Vagina (tissue), 2 donors: Measurements from ENCODE around the gene R3HDM4. TPM values are rescaled to one million over a fixed set of nuclear protein-coding genes. Genes with fewer than 3 reads are reported as not detected.
A peak's percentile ranks its signal among the peaks of the same experiment; 100 is the strongest.

Source experiments
- DNase-seq, 2 donors: peaks; one replicate each; pipeline ENCODE4 v3.0.0-alpha.2; 2017; ENCODE audit errors: extremely low spot score in 2 of 2
- H3K27ac ChIP-seq: fragments of 200-600 bp; sonication (generic); one replicate; pipeline ENCODE4 v1.5.1; 2019
- H3K27me3 ChIP-seq: fragments of 200-600 bp; sonication (generic); one replicate; pipeline ENCODE4 v1.5.1; 2019
- H3K36me3 ChIP-seq, 2 donors: fragments of 200-600 bp; sonication (generic); one replicate each; pipeline ENCODE4 v1.5.1; 2017 to 2019
- H3K4me1 ChIP-seq: fragments of 200-600 bp; sonication (generic); one replicate; pipeline ENCODE4 v1.5.1; 2019
- H3K4me3 ChIP-seq, 2 donors: fragments of 200-600 bp; sonication (generic); 1 replicate in 1 of 2; 2 replicates in 1 of 2; pipeline ENCODE4 v1.5.1; 2016 to 2019
- H3K9me3 ChIP-seq: fragments of 200-600 bp; sonication (generic); one replicate; pipeline ENCODE4 v1.5.1; 2019
- CTCF ChIP-seq, 3 experiments: fragments of 450-650 bp in 2 of 3; fragments of 200-600 bp in 1 of 3; sonication (generic) in 1 of 3; IDR thresholded peaks; one replicate each; pipeline ENCODE4 v1.5.1; 2017 to 2019; ENCODE audit warnings: antibody characterized with exemption in 3 of 3, mild to moderate bottlenecking in 2 of 3, moderate library complexity in 2 of 3
- POLR2A ChIP-seq, 2 donors: fragments of 450-650 bp; IDR thresholded peaks; one replicate each; pipeline ENCODE4 v1.6.1; 2017; ENCODE audit warnings: antibody characterized with exemption in 2 of 2, mild to moderate bottlenecking in 2 of 2, moderate library complexity in 2 of 2
- POLR2AphosphoS5 ChIP-seq, 2 donors: sonication (generic); formaldehyde crosslinking; IDR thresholded peaks; one replicate each; pipeline ENCODE4 v1.9.0; 2017; ENCODE audit warnings: antibody characterized with exemption in 2 of 2, mild to moderate bottlenecking in 2 of 2, low read depth in 1 of 2; ENCODE audit not compliant: insufficient read depth in 1 of 2
- intact Hi-C: fragments of 100-400 bp; cut with DNase I; formaldehyde crosslinking; loops from one replicate; pipeline ENCODE4 v1.15.1; 2023
- total RNA-seq: library from RNA; depleted of rRNA; stranded (reverse); fragments of >200 nt; gene quantifications from one replicate; pipeline ENCODE4 v1.2.3, GENCODE V29; 2016

The R3HDM4 gene
- total RNA-seq, 1 donor from 2014 or later = 41.3 TPM

- intact Hi-C loops = no loop called here
- no peaks in the 10 kb centered on the region for H3K9me3 ChIP-seq
- H3K36me3 ChIP-seq = no peaks in the 10 kb centered on the region
- no peak overlapping the region for H3K27ac ChIP-seq
- no peak overlapping the region for H3K4me3 ChIP-seq
- peaks cover 33% of the 10 kb centered on the region for H3K4me1 ChIP-seq
- DNase-seq = no peak
- no peaks in the 10 kb centered on the region for H3K27me3 ChIP-seq
- TF ChIP-seq CTCF (IDR thresholded peaks at IDR 0.05) (no peak), POLR2A (IDR thresholded peaks at IDR 0.05) (no peak), POLR2AphosphoS5 (IDR thresholded peaks at IDR 0.05; ENCODE audit: insufficient read depth in 1 of 2, low read depth in 1 of 2) (no peak)
Observed at GRCh38 chr19:945401-946252, 32.6 kb upstream of the R3HDM4 start.

- Histone ChIP-seq H3K27me3 (no peaks in the 10 kb centered on the region), H3K36me3 (no peaks in the 10 kb centered on the region), H3K27ac (no peak overlapping the region), H3K4me3 (peak overlapping the region in 1 of 2 donors; percentile 24), H3K4me1 (peaks cover 42% of the 10 kb centered on the region), H3K9me3 (no peaks in the 10 kb centered on the region)
- intact Hi-C loops = no loop called here
- no peak for TF ChIP-seq CTCF (IDR thresholded peaks at IDR 0.05)
- no peak for TF ChIP-seq POLR2AphosphoS5 (IDR thresholded peaks at IDR 0.05; ENCODE audit: insufficient read depth in 1 of 2, low read depth in 1 of 2)
- no peak for TF ChIP-seq POLR2A (IDR thresholded peaks at IDR 0.05)
- no peak for DNase-seq
Observed at GRCh38 chr19:944663-945241, 31.7 kb upstream of the R3HDM4 start.

- H3K36me3 ChIP-seq = no peaks in the 10 kb centered on the region
- intact Hi-C loops = no loop called here
- H3K4me3 ChIP-seq = peak overlapping the region in 1 of 2 donors; percentile 24
- DNase-seq = no peak
- H3K4me1 ChIP-seq = peaks cover 42% of the 10 kb centered on the region
- H3K9me3 ChIP-seq = no peaks in the 10 kb centered on the region
- H3K27me3 ChIP-seq = no peaks in the 10 kb centered on the region
- no peak for TF ChIP-seq POLR2AphosphoS5 (IDR thresholded peaks at IDR 0.05; ENCODE audit: insufficient read depth in 1 of 2, low read depth in 1 of 2)
- no peak for TF ChIP-seq CTCF (IDR thresholded peaks at IDR 0.05)
- TF ChIP-seq POLR2A (IDR thresholded peaks at IDR 0.05) = no peak
- no peak overlapping the region for H3K27ac ChIP-seq
Observed at GRCh38 chr19:944171-944567, 31.1 kb upstream of the R3HDM4 start.

- no peak for DNase-seq
- no peaks in the 10 kb centered on the region for H3K27me3 ChIP-seq
- intact Hi-C loops = no loop called here
- H3K27ac ChIP-seq = no peak overlapping the region
- H3K9me3 ChIP-seq = no peaks in the 10 kb centered on the region
- peaks cover 42% of the 10 kb centered on the region for H3K4me1 ChIP-seq
- H3K36me3 ChIP-seq = no peaks in the 10 kb centered on the region
- TF ChIP-seq POLR2A (IDR thresholded peaks at IDR 0.05) (no peak), POLR2AphosphoS5 (IDR thresholded peaks at IDR 0.05; ENCODE audit: insufficient read depth in 1 of 2, low read depth in 1 of 2) (no peak), CTCF (IDR thresholded peaks at IDR 0.05) (no peak)
- H3K4me3 ChIP-seq = peak overlapping the region in 1 of 2 donors; percentile 24
Observed at GRCh38 chr19:943551-944170, 30.6 kb upstream of the R3HDM4 start.
